Measurements from ENCODE around the gene SLC6A19. TPM values are rescaled to one million over a fixed set of nuclear protein-coding genes. Genes with fewer than 3 reads are reported as not detected.

Gene SLC6A19
- total and polyA plus RNA-seq, 11 donors = not detected

DNA sequence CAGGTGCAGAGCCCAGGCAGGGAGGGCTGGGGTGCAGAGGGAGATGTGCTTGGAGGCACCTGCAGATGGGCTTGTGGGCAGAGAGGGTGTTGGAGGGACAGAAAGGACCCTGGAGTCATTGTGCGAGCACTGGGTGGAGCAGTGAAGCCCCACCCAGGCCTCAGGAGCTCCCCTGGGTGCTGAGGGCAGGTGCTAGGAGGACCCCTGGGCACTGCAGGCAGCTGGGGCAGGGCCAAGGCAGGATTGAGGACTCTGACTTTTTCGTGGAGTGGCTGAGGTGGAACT is 13.5 kb downstream of the SLC6A19 start:
- intact Hi-C loops (cut with DNase I) = no loop called here
- Histone ChIP-seq H3K4me3 (no peak overlapping the region), H3K9me3 (no peaks in the 10 kb centered on the region), H3K4me1 (no peaks in the 10 kb centered on the region), H3K27me3 (peaks cover 0 to 5% (median 0%) of the 10 kb centered on the region in 9 donors), H3K27ac (no peak overlapping the region), H3K36me3 (no peaks in the 10 kb centered on the region)
- DNase-seq (peak in 2 of 5 donors; percentile 14 to 23), ATAC-seq (no peak)
- TF ChIP-seq POLR2A (IDR thresholded peaks at IDR 0.05) = no peak
- TF ChIP-seq, protein P1, sequence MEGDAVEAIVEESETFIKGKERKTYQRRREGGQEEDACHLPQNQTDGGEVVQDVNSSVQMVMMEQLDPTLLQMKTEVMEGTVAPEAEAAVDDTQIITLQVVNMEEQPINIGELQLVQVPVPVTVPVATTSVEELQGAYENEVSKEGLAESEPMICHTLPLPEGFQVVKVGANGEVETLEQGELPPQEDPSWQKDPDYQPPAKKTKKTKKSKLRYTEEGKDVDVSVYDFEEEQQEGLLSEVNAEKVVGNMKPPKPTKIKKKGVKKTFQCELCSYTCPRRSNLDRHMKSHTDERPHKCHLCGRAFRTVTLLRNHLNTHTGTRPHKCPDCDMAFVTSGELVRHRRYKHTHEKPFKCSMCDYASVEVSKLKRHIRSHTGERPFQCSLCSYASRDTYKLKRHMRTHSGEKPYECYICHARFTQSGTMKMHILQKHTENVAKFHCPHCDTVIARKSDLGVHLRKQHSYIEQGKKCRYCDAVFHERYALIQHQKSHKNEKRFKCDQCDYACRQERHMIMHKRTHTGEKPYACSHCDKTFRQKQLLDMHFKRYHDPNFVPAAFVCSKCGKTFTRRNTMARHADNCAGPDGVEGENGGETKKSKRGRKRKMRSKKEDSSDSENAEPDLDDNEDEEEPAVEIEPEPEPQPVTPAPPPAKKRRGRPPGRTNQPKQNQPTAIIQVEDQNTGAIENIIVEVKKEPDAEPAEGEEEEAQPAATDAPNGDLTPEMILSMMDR (IDR thresholded peaks at IDR 0.05) = no peak
- 71 to 91% (median 77%) methylated on average over 2 of the region's 2 CpGs for WGBS, 4 donors

DNA sequence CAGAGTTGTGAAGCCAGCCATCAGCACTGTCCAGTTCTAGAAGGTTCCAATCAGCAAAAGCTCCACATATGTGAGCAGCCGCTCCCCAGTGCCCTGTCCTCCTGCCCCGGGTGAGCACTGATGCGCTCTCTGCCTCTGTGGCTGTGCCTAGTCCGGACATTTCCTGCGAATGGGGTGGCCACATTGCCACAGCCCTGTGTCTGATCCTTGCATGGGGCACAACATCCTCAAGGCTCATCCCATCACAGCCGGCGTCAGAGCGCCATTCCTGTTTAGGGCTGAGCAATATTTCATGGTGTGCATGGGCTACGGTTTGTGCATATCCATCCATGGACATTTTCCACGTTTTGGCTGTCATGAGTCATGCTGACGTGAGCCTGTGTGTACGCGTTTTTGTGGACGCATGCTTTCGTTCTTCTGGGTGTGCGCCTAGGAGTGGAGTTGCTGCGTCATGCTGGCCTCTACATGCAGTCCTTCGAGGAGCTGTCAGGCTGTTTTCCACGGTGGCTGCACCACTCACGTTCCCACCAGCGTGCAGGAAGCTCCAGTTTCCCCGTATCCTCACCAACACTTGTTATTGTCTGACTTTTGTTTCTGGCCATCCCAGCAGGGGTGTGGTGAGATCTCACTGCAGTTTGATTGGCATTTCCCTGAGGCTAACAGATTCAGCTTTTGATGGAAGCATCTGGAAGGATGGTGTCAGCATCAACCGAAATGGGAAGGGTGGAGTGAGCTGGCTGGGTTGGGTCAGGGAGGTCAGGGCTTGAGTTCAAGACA is 14.1 kb downstream of the SLC6A19 start:
- Histone ChIP-seq H3K36me3 (no peaks in the 10 kb centered on the region), H3K27me3 (peaks cover 0 to 5% (median 0%) of the 10 kb centered on the region in 9 donors), H3K4me3 (no peak overlapping the region), H3K9me3 (no peaks in the 10 kb centered on the region), H3K27ac (no peak overlapping the region), H3K4me1 (no peaks in the 10 kb centered on the region)
- TF ChIP-seq POLR2A (IDR thresholded peaks at IDR 0.05) = no peak
- TF ChIP-seq, protein P1 (IDR thresholded peaks at IDR 0.05) = no peak
- ATAC-seq = no peak
- DNase-seq = peak in 1 of 5 donors; percentile 25
- intact Hi-C loops (cut with DNase I) = no loop called here
- WGBS, 4 donors = 90 to 93% (median 92%) methylated on average over 20 to 23 of the region's 23 CpGs

DNA sequence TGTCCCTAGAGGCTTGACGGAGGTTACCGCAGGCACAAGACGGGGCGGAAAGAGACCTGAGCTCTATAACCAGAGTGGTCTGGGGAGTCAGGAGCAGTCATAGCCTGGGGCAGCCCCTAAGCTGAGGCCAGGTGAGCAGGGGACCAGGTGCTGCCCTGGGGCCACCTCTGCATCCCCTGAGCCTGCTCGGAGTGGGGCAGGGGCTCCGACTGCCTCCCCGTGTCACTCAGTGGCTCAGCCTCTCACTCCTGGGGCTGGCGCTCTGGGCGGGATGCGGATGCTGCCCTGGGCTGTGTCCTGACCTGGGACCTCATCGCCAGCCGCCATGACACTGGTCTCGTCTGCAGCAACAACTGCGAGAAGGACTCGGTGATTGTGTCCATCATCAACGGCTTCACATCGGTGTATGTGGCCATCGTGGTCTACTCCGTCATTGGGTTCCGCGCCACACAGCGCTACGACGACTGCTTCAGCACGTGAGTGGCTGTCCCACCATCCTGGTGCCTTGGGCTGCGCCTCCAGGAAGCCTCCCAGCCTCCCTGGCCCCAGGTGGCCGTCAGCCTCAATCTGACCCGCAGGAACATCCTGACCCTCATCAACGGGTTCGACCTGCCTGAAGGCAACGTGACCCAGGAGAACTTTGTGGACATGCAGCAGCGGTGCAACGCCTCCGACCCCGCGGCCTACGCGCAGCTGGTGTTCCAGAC is 15.0 kb downstream of the SLC6A19 start:
- TF ChIP-seq, protein P1 (IDR thresholded peaks at IDR 0.05) = no peak
- no peak for TF ChIP-seq POLR2A (IDR thresholded peaks at IDR 0.05)
- Histone ChIP-seq H3K4me1 (no peaks in the 10 kb centered on the region), H3K4me3 (no peak overlapping the region), H3K36me3 (no peaks in the 10 kb centered on the region), H3K9me3 (no peaks in the 10 kb centered on the region), H3K27ac (no peak overlapping the region), H3K27me3 (peaks cover 0 to 5% (median 0%) of the 10 kb centered on the region in 9 donors)
- ATAC-seq (no peak), DNase-seq (peak in 2 of 5 donors; percentile 9 to 40)
- 92 to 95% (median 93%) methylated on average over 38 of the region's 38 CpGs for WGBS, 4 donors
- intact Hi-C loops (cut with DNase I) = no loop called here

DNA sequence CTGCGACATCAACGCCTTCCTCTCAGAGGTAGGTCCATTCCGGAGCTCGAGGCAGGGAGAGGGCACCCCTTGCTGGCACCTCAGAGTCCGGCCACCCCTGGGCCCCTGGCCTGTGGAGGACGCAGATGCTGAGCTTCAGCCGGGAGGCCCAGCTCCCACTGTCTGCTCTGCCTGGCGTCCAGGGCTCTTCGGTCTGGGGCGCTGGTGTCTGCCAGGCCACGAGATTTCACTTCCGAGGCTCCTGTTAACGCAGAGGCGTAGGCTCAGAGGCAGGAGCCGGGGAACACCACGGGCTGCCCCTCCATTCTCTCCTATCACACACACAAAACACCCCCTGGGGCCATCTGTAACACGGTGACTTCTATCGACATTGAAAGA is 15.5 kb downstream of the SLC6A19 start:
- intact Hi-C loops (cut with DNase I) = no loop called here
- 84 to 86% (median 85%) methylated on average over 10 to 18 of the region's 18 CpGs for WGBS, 4 donors
- H3K4me3 ChIP-seq = no peak overlapping the region
- no peaks in the 10 kb centered on the region for H3K9me3 ChIP-seq
- no peaks in the 10 kb centered on the region for H3K4me1 ChIP-seq
- ATAC-seq = no peak
- TF ChIP-seq, protein P1 (IDR thresholded peaks at IDR 0.05) = no peak
- no peak for TF ChIP-seq POLR2A (IDR thresholded peaks at IDR 0.05)
- no peak overlapping the region for H3K27ac ChIP-seq
- H3K36me3 ChIP-seq = no peaks in the 10 kb centered on the region
- peaks cover 0 to 5% (median 0%) of the 10 kb centered on the region in 9 donors for H3K27me3 ChIP-seq
- DNase-seq = peak in 2 of 5 donors; percentile 2 to 21

Data from heart left ventricle (tissue), 16 donors.